NCI-H1930 (cell line): ENCODE data around the gene NEK4.

Experiments used
- DNase-seq, 2 experiments: peaks; one replicate each; lab custom pipeline; 2025; lab: John Stamatoyannopoulos, UW

NEK4 gene

GRCh38 chr3:52792961-52793695 is 22.4 kb upstream of the NEK4 start:
- DNase-seq, result no peak

- no peak for DNase-seq
These were observed 21.7 kb upstream of the NEK4 start for GRCh38 chr3:52792413-52792812.

- no peak for DNase-seq
These were observed 21.2 kb upstream of the NEK4 start for GRCh38 chr3:52791928-52792327.

GRCh38 chr3:52791366-52791765 is 20.6 kb upstream of the NEK4 start:
- no peak for DNase-seq

GRCh38 chr3:52790741-52791140 is 20.0 kb upstream of the NEK4 start:
- DNase-seq, result no peak

DNA sequence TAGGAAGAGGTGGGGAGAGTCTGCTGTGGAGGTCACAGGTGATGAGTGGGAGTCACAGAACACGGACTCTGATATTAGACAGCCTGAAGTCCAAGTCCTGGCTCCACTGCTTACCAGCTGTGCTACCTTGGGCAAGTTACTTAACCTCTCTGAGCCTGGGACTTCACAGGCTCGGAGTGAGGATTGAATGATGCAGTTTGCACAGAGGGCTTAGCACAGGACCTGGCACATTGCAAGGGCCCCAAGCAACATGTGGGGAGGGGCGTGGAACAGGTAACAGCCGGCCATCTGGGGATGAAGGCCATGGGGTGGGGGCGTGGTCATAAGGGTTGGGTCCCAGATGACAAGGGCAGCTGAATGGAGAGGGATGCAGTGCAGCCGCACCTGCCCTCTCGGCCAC is 19.6 kb upstream of the NEK4 start:
- DNase-seq, result no peak

- DNase-seq, result no peak
These were observed 19.0 kb upstream of the NEK4 start for GRCh38 chr3:52789746-52790040.

GRCh38 chr3:52788890-52789745 is 18.4 kb upstream of the NEK4 start:
- DNase-seq, result no peak

DNA sequence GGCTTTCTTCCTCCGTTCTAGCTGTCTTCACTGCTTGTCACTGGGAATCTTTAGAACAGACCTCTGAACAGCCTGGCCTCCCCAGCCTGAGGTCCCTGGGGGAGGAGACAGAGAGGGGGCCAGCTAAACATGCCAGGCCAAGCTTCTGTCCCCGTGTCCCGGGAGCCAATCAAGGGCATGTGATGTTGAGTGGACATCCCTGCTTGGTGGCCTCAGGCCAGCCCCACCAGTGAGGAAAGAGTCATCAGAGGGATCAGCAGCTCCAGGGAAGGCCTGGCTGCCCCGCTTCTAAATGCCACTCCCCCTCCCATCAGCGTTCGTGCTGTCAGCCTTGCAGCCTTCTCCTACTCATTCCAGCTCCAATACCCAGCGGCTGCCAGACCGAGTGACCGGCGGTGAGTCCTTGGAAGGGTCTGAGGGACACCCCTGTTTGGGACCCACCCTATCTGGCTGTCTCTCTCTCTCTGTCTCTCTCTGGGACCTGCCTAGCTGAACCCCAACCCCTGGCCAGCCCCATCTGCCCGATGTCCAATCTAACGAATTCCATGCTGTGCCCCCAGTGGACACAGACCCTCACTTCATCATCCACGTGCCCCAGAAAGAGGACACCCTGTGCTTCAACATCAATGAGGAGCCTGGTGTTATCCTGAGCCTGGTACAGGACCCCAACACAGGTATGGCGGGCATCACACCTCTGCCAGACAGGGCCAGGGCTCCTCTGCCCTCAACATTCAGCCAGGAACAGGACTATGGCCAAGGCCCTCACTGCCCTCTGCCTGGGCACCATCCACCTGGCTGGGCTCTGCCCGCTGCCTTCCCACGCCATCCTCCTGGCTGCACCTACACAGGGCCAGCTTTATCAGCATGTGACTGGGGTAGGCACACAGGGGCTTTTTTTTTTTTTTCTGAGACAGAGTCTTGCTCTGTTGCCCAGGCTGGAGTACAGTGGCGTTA is 17.2 kb upstream of the NEK4 start:
- no peak for DNase-seq

GRCh38 chr3:52787246-52787645 is 16.5 kb upstream of the NEK4 start:
- DNase-seq, result no peak

GRCh38 chr3:52786330-52787215 is 15.8 kb upstream of the NEK4 start:
- no peak for DNase-seq

DNA sequence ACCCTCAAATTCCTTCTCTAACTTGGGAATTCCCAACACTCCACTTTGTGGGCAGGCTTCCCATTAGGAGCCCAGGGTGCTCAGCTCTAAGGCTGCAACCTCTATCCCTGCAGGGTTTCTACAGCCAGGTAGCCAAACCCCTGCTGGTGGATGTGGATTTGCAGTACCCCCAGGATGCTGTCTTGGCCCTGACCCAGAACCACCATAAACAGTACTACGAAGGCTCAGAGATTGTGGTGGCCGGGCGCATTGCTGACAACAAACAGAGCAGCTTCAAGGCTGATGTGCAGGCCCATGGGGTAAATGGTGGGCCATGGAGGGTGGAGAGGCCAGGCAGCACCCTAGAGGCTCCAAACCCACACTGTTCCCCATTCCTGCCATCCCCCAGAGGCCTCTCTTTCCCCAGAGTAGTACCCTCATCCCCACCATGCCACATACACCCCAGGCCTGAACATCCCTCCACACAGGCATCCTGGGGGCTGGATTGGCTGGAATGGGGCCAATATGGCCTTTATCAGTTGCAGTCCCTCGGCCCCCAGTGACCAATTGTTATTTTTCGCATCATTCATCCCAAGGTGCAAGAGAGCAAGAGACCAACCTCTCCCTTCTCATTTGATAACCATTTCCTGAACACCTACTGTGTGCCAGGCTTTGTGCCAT is 14.3 kb upstream of the NEK4 start:
- DNase-seq, result no peak

GRCh38 chr3:52784021-52784621 is 13.4 kb upstream of the NEK4 start:
- no peak for DNase-seq

- DNase-seq, result no peak
These were observed 12.4 kb upstream of the NEK4 start for GRCh38 chr3:52783211-52783555.

DNA sequence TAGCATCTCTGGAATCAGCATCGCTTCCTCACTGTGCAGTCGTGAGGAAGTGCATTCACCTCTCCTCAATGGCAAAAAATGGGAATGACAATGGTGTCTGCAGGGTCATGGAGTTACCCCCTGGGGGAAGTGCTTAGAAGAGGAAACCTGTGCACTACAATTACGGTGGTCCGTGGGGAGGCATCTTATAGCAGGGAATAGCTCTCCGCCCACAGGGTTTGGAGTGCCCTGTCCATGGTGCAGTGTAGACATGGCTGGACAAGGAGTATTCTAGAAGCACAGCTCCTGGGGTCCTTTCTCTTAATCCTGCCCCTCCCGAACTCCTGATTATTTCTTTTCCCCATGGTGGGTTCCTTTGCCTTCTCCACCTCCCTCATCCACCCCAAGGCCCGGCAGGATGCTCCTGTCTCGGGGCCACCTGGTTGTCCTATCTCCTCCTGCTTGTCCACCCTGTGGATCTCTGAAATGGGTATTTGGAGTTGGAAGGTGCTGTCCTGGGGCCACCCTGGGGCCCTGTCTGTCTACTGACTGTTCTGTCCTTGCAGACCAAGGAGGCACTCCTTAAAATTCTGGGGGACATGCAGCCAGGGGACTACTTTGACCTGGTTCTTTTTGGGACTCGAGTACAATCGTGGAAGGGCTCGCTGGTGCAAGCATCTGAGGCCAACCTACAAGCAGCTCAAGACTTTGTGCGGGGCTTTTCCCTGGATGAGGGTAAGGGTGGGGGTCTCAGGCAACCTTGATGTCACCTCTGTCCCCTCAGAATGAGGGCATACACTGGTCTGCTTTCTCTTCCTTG is 11.9 kb upstream of the NEK4 start:
- no peak for DNase-seq

- DNase-seq, result no peak
These were observed 11.0 kb upstream of the NEK4 start for GRCh38 chr3:52781741-52782140.

- DNase-seq, result no peak
These were observed 9.3 kb upstream of the NEK4 start for GRCh38 chr3:52779837-52780585.

- DNase-seq, result no peak
These were observed 8.5 kb upstream of the NEK4 start for GRCh38 chr3:52779011-52779836.
